Neural cell (in vitro differentiated cells): ENCODE results near the gene TNFRSF14.
A peak's percentile ranks its signal among the peaks of the same experiment; 100 is the strongest.

Experiments used
- EZH2 ChIP-seq: fragments of 200-600, 300-800 bp; shearing (Covaris generic), sonication (generic); IDR thresholded peaks from 2 replicates; pipeline ENCODE4 v1.6.1; 2014; ENCODE audit warnings: antibody characterized with exemption, low read length, borderline replicate concordance, mild to moderate bottlenecking; ENCODE audit not compliant: insufficient read depth, poor library complexity, severe bottlenecking
- POLR2AphosphoS5 ChIP-seq: IDR thresholded peaks from 2 replicates; pipeline ENCODE4 v1.6.1; 2012
- RAD21 ChIP-seq: fragments of 450-650 bp; conservative IDR thresholded peaks from 2 replicates; pipeline ENCODE4 v1.6.1; 2014; ENCODE audit warnings: antibody characterized with exemption, mild to moderate bottlenecking, moderate library complexity
- SMC3 ChIP-seq: fragments of 450-650 bp; conservative IDR thresholded peaks from 2 replicates; pipeline ENCODE4 v1.6.1; 2014; ENCODE audit warnings: antibody characterized with exemption, mild to moderate bottlenecking, moderate library complexity; ENCODE audit not compliant: poor library complexity
- TAF1 ChIP-seq: IDR thresholded peaks from 2 replicates; pipeline ENCODE4 v1.6.1; 2012; ENCODE audit warnings: low read depth
- TF ChIP-seq, protein P1 (sequence below): fragments of 450-650 bp; IDR thresholded peaks from 2 replicates; pipeline ENCODE4 v1.5.1; 2014; ENCODE audit warnings: antibody characterized with exemption, mild to moderate bottlenecking, moderate library complexity; ENCODE audit not compliant: poor library complexity, severe bottlenecking
- TF ChIP-seq, protein P2 (sequence below): IDR thresholded peaks from 2 replicates; pipeline ENCODE4 v1.6.1; 2012; ENCODE audit warnings: borderline replicate concordance

DNA sequence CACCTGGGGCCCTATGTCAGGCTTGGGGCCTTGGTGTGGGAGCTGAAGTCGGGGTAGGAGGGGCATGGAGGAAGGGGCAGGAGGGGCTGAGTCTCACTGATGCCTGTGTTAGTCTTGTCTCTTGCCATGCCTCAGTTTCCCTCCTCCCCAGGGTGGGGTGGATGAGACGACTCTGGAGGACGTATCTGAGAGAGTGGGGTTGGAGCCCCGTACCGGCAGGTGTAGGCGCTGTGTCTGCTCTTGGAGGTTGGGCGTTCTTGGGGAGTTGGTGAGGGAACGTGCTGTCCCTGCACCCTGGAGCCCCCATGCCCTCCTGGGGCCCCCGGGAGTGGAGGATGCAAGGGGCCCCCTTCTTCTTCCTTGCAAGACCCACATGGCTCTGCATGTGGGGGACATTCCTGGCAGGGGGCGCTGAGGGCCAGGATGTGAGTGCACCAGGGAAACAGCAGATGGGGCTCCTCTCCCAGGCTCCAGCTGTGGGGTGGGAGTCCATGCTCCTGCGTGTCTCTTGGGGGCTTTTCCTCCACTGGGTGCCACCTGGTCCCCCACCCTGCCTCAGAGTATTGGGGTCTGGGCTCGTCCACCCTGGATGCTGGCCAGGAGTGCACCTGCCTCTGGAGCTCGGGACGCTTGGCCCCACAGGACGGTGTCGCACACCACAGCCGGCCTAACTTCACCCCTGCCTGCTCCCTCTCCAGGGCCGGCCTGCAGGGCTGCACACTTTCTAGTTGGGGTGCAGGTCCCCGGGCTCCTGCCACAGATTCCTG lies 1.4 kb upstream of the TNFRSF14 start:
- TF ChIP-seq SMC3 (peak; percentile 54), RAD21 (peak; percentile 52), TAF1 (no peak), EZH2 (no peak), POLR2AphosphoS5 (no peak)
- TF ChIP-seq, protein P1, sequence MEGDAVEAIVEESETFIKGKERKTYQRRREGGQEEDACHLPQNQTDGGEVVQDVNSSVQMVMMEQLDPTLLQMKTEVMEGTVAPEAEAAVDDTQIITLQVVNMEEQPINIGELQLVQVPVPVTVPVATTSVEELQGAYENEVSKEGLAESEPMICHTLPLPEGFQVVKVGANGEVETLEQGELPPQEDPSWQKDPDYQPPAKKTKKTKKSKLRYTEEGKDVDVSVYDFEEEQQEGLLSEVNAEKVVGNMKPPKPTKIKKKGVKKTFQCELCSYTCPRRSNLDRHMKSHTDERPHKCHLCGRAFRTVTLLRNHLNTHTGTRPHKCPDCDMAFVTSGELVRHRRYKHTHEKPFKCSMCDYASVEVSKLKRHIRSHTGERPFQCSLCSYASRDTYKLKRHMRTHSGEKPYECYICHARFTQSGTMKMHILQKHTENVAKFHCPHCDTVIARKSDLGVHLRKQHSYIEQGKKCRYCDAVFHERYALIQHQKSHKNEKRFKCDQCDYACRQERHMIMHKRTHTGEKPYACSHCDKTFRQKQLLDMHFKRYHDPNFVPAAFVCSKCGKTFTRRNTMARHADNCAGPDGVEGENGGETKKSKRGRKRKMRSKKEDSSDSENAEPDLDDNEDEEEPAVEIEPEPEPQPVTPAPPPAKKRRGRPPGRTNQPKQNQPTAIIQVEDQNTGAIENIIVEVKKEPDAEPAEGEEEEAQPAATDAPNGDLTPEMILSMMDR, result peak; percentile 52
- TF ChIP-seq, protein P2, sequence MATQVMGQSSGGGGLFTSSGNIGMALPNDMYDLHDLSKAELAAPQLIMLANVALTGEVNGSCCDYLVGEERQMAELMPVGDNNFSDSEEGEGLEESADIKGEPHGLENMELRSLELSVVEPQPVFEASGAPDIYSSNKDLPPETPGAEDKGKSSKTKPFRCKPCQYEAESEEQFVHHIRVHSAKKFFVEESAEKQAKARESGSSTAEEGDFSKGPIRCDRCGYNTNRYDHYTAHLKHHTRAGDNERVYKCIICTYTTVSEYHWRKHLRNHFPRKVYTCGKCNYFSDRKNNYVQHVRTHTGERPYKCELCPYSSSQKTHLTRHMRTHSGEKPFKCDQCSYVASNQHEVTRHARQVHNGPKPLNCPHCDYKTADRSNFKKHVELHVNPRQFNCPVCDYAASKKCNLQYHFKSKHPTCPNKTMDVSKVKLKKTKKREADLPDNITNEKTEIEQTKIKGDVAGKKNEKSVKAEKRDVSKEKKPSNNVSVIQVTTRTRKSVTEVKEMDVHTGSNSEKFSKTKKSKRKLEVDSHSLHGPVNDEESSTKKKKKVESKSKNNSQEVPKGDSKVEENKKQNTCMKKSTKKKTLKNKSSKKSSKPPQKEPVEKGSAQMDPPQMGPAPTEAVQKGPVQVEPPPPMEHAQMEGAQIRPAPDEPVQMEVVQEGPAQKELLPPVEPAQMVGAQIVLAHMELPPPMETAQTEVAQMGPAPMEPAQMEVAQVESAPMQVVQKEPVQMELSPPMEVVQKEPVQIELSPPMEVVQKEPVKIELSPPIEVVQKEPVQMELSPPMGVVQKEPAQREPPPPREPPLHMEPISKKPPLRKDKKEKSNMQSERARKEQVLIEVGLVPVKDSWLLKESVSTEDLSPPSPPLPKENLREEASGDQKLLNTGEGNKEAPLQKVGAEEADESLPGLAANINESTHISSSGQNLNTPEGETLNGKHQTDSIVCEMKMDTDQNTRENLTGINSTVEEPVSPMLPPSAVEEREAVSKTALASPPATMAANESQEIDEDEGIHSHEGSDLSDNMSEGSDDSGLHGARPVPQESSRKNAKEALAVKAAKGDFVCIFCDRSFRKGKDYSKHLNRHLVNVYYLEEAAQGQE, result no peak
